ENCODE measurements around the gene DNASE1L2. TPM values are rescaled to one million over a fixed set of nuclear protein-coding genes. Genes with fewer than 3 reads are reported as not detected.
"Not testable (repeated sequence)": the region's sequence is repeated elsewhere in the genome, so short reads cannot be mapped to it uniquely, and the experiment has no call there.

DNASE1L2 gene
- total RNA-seq, 2 experiments from 2014 or later, result 0.33 to 0.62 TPM

DNA sequence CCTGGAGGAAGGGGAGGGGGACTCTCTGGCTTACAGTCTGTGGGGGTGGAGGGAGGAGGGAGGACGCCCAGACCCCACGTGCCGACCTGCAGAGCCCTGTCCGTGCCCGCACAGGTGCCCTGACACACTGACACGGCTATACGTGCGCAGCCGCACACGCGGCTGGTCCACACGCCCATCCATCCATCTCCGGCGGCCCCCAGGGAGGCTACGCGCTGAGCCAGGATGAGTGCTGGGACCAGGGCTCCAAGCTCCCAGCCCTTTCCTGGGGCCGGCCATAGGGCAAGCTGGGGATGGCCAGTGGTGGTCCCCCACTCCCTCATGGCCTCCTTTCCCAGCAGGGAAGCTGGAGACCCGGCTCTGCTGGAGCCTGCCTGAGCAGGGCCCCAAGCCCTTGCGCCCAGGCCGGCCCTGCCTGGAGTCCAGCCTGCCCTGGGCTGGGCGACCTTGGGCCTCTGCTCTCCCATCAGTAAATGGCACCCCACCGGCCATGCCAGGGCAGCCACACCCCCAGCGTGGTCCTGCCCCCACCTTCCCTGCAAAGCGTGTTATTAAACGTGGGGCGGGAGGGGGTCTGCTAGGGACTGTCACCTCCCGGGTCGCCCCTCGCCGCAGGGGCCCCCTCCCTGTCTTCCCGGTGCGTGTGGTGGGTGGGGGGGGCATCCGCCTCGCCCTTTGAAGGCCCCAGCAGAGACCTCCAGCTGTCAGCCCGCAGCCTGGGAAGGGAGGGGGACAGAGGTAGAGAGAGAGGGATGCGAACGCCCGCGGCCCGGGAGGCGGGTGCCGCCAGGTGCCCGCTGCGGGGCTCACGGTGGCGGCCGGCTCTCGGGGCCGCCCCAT, 40.7 kb upstream of the DNASE1L2 start:
- no peak overlapping the region for H3K27ac Mint-ChIP-seq
- H3K4me3 Mint-ChIP-seq, result peak overlapping the region; percentile 21
- peaks cover 4% of the 10 kb centered on the region for H3K4me1 Mint-ChIP-seq (ENCODE audit: low read depth)
- intact Hi-C loops (cut with micrococcal nuclease), result loop anchor here (1.0 to 2.0 kb wide), 3 partner anchors 56 to 306 kb away; partner anchors contain the start of gene ECI1
- peaks cover 26% of the 10 kb centered on the region for H3K27me3 Mint-ChIP-seq (ENCODE audit: low read depth)
- H3K9me3 Mint-ChIP-seq, result no peaks in the 10 kb centered on the region
- CTCF ChIA-PET, result interaction anchor here (0.6 to 2.0 kb wide), 11 partner anchors 8 to 581 kb away, joined by 3 to 10 read pairs (median 4); partner anchors contain the start of genes ECI1, MLST8 and PGP
- DNase-seq, result no peak
- no peaks in the 10 kb centered on the region for H3K36me3 Mint-ChIP-seq (ENCODE audit: low read depth)

GRCh38 chr16:2196162-2196980, 39.9 kb upstream of the DNASE1L2 start, which contains the start of gene CASKIN1:
TSS of gene CASKIN1 (minus strand) at chr16:2196605. CDS start at chr16:2196432, 173 bp downstream.
- no peaks in the 10 kb centered on the region for H3K9me3 Mint-ChIP-seq
- H3K27me3 Mint-ChIP-seq (ENCODE audit: low read depth), result peaks cover 26% of the 10 kb centered on the region
- H3K4me1 Mint-ChIP-seq (ENCODE audit: low read depth), result peaks cover 4% of the 10 kb centered on the region
- intact Hi-C loops (cut with micrococcal nuclease), result no loop called here
- H3K4me3 Mint-ChIP-seq, result peak within 1 kb of the TSS; percentile 50
- no peak for DNase-seq
- H3K36me3 Mint-ChIP-seq (ENCODE audit: low read depth), result no peaks in the 10 kb centered on the region
- no peak within 1 kb of the TSS for H3K27ac Mint-ChIP-seq
- CTCF ChIA-PET, result no interaction called here

- CTCF ChIA-PET, result no interaction called here
- intact Hi-C loops (cut with micrococcal nuclease), result no loop called here
Observed at GRCh38 chr16:2196981-2197511, 39.2 kb upstream of the DNASE1L2 start.

GRCh38 chr16:2197765-2198164, 38.5 kb upstream of the DNASE1L2 start:
- peaks cover 4% of the 10 kb centered on the region for H3K4me1 Mint-ChIP-seq (ENCODE audit: low read depth)
- CTCF ChIA-PET, result no interaction called here

More at GRCh38 chr16:2196981-2197511, 39.2 kb upstream of the DNASE1L2 start:
- H3K27me3 Mint-ChIP-seq (ENCODE audit: low read depth), result peaks cover 26% of the 10 kb centered on the region
- H3K9me3 Mint-ChIP-seq, result no peaks in the 10 kb centered on the region
- peak overlapping the region; percentile 50 for H3K4me3 Mint-ChIP-seq
- no peaks in the 10 kb centered on the region for H3K36me3 Mint-ChIP-seq (ENCODE audit: low read depth)
- DNase-seq, result no peak
- H3K4me1 Mint-ChIP-seq (ENCODE audit: low read depth), result peaks cover 4% of the 10 kb centered on the region
- H3K27ac Mint-ChIP-seq, result no peak overlapping the region

GRCh38 chr16:2198283-2198682, 38.0 kb upstream of the DNASE1L2 start:
- Mint-ChIP-seq H3K27ac (no peak overlapping the region), H3K36me3 (ENCODE audit: low read depth) (no peaks in the 10 kb centered on the region)
- intact Hi-C loops (cut with micrococcal nuclease), result no loop called here

More at GRCh38 chr16:2197765-2198164, 38.5 kb upstream of the DNASE1L2 start:
- Mint-ChIP-seq H3K36me3 (ENCODE audit: low read depth) (no peaks in the 10 kb centered on the region), H3K27me3 (ENCODE audit: low read depth) (peaks cover 26% of the 10 kb centered on the region), H3K4me3 (peak overlapping the region; percentile 27), H3K27ac (no peak overlapping the region), H3K9me3 (no peaks in the 10 kb centered on the region)
- intact Hi-C loops (cut with micrococcal nuclease), result no loop called here
- no peak for DNase-seq

DNA sequence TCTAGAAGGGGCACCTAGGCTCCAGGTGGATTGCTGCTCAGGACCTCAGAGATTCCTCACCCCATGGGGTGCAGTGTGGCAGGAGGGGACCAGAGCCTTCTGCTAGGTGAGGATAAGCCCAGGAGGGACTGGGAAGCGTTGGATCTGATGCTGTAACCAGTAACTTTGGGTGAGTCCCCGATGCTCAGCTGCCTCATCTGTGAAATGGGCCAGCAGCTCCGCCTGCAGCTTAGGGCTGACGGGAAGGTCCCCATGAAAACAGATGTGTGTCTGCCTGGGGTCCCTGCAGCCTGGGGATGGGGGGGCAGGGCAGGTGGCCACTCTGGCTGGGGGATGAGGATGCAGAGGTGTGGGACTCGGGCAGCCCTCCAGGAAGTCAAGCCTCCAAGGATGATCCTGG, 37.1 kb upstream of the DNASE1L2 start:
- CTCF ChIA-PET, result no interaction called here
- intact Hi-C loops (cut with micrococcal nuclease), result no loop called here
- H3K4me3 Mint-ChIP-seq, result no peak overlapping the region

More at GRCh38 chr16:2198283-2198682, 38.0 kb upstream of the DNASE1L2 start:
- H3K27me3 Mint-ChIP-seq (ENCODE audit: low read depth), result peaks cover 26% of the 10 kb centered on the region
- H3K4me1 Mint-ChIP-seq (ENCODE audit: low read depth), result peaks cover 4% of the 10 kb centered on the region
- no peaks in the 10 kb centered on the region for H3K9me3 Mint-ChIP-seq
- DNase-seq, result no peak
- CTCF ChIA-PET, result no interaction called here
- H3K4me3 Mint-ChIP-seq, result peak overlapping the region; percentile 27

GRCh38 chr16:2199621-2200139, 36.6 kb upstream of the DNASE1L2 start:
- no peaks in the 10 kb centered on the region for H3K9me3 Mint-ChIP-seq
- intact Hi-C loops (cut with micrococcal nuclease), result no loop called here
- no peaks in the 10 kb centered on the region for H3K36me3 Mint-ChIP-seq (ENCODE audit: low read depth)
- peaks cover 23% of the 10 kb centered on the region for H3K27me3 Mint-ChIP-seq (ENCODE audit: low read depth)
- no peak overlapping the region for H3K4me3 Mint-ChIP-seq
- H3K27ac Mint-ChIP-seq, result no peak overlapping the region
- no peak for DNase-seq
- H3K4me1 Mint-ChIP-seq (ENCODE audit: low read depth), result peaks cover 9% of the 10 kb centered on the region
- CTCF ChIA-PET, result no interaction called here

More for the DNA sequence above, 37.1 kb upstream of the DNASE1L2 start:
- H3K9me3 Mint-ChIP-seq, result no peaks in the 10 kb centered on the region
- H3K36me3 Mint-ChIP-seq (ENCODE audit: low read depth), result no peaks in the 10 kb centered on the region
- DNase-seq, result no peak
- peaks cover 26% of the 10 kb centered on the region for H3K27me3 Mint-ChIP-seq (ENCODE audit: low read depth)
- H3K27ac Mint-ChIP-seq, result no peak overlapping the region
- peaks cover 4% of the 10 kb centered on the region for H3K4me1 Mint-ChIP-seq (ENCODE audit: low read depth)

DNA sequence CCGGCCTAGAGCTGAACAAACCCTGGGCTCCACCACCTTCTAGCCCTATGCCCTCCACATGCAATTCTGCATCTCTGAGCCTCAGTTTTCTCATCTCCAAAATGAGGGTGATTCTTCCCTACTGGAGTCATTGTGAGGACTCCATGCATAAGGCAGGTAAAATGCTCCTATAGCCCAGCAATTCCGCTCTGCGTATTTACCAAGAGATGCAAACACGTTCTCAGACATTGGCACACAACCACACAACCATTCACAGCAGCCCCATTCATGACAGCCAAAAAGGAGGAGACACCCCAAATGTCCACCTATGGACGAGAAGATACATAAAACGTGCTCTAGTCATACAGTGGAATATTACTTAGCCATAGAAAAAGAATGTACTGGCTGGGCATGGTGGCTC, 35.9 kb upstream of the DNASE1L2 start:
- no peaks in the 10 kb centered on the region for H3K9me3 Mint-ChIP-seq
- DNase-seq, result no peak
- H3K36me3 Mint-ChIP-seq (ENCODE audit: low read depth), result no peaks in the 10 kb centered on the region
- peaks cover 8% of the 10 kb centered on the region for H3K4me1 Mint-ChIP-seq (ENCODE audit: low read depth)
- H3K27ac Mint-ChIP-seq, result no peak overlapping the region
- intact Hi-C loops (cut with micrococcal nuclease), result no loop called here
- no peak overlapping the region for H3K4me3 Mint-ChIP-seq
- peaks cover 19% of the 10 kb centered on the region for H3K27me3 Mint-ChIP-seq (ENCODE audit: low read depth)
- CTCF ChIA-PET, result no interaction called here

- intact Hi-C loops (cut with micrococcal nuclease); H3K27ac Mint-ChIP-seq; H3K27me3 Mint-ChIP-seq (ENCODE audit: low read depth); DNase-seq; H3K9me3 Mint-ChIP-seq: not testable (repeated sequence)
- H3K4me3 Mint-ChIP-seq, result peak overlapping the region; percentile 43
- peaks cover 13% of the 10 kb centered on the region for H3K36me3 Mint-ChIP-seq (ENCODE audit: low read depth)
- CTCF ChIA-PET, result interaction anchor here (0.6 to 1.8 kb wide), 2 partner anchors 9 to 185 kb away, joined by 4 to 8 read pairs; no protein-coding TSS in a partner anchor
- peaks cover 22% of the 10 kb centered on the region for H3K4me1 Mint-ChIP-seq (ENCODE audit: low read depth)
Observed at GRCh38 chr16:2203119-2203688, 33.0 kb upstream of the DNASE1L2 start.

DNA sequence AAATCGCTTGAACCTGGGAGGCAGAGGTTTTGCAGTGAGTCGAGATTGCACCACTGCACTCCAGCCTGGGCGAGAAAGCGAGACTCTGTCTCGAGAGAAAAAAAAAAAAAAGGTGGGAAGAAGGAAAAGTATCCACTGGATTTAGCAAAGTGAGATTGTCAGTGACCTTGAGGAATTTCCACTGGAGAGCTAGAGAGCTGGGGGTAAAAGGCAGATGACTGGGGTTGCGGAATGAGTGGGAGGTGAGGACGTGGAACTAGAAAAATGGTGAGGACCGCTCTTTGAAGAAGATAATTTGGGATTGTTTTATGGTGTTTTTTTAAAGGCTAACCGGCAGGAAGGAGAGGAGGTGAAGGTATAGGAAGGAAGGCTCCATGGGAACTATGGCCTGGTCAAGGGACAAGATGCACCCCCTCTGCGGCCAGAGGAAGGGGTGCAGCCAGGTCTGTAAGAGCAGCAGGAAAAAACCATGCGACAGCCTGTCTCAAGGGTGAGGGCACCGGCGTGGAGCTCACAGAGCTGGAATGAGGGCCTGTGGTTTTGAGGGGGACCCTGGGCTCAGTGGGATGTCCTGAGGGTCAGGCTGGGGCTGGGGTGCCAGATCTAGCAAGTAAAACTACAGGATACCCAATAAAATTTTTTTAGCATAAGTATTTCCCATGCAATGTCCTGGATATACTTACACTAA, 31.7 kb upstream of the DNASE1L2 start:
- CTCF ChIA-PET, result interaction anchor here (0.6 to 1.8 kb wide), 3 partner anchors 10 to 219 kb away, joined by 3 to 8 read pairs (median 5); no protein-coding TSS in a partner anchor
- Mint-ChIP-seq H3K27me3 (ENCODE audit: low read depth) (no peaks in the 10 kb centered on the region), H3K9me3 (no peaks in the 10 kb centered on the region), H3K4me1 (ENCODE audit: low read depth) (peaks cover 22% of the 10 kb centered on the region), H3K4me3 (peak overlapping the region; percentile 72), H3K27ac (peak overlapping the region; percentile 48), H3K36me3 (ENCODE audit: low read depth) (peaks cover 13% of the 10 kb centered on the region)
- intact Hi-C loops (cut with micrococcal nuclease), result loop anchor here (1.0 kb wide), 4 partner anchors 11 to 49 kb away; partner anchors contain the start of genes E4F1, ECI1 and TRAF7
- DNase-seq, result no peak
